ENCODE results near the gene AIRE.
A peak's percentile ranks its signal among the peaks of the same experiment; 100 is the strongest.
"Not testable (repeated sequence)": the region's sequence is repeated elsewhere in the genome, so short reads cannot be mapped to it uniquely, and the experiment has no call there.

Gene AIRE

GRCh38 chr21:44291936-44292811 is 6.5 kb downstream of the AIRE start:
- DNase-seq (ENCODE audit: low read depth): no peak

GRCh38 chr21:44292812-44293195 is 7.1 kb downstream of the AIRE start:
- no peak for DNase-seq (ENCODE audit: low read depth)

- no peak for DNase-seq (ENCODE audit: low read depth)
Observed at GRCh38 chr21:44293551-44294231, 8.0 kb downstream of the AIRE start.

GRCh38 chr21:44294391-44295162 is 8.9 kb downstream of the AIRE start:
- DNase-seq (ENCODE audit: low read depth): no peak

- DNase-seq (ENCODE audit: low read depth): no peak
Observed at GRCh38 chr21:44295163-44295573, 9.5 kb downstream of the AIRE start.

GRCh38 chr21:44295646-44296045 is 10.0 kb downstream of the AIRE start:
- DNase-seq (ENCODE audit: low read depth): no peak

- DNase-seq (ENCODE audit: low read depth): no peak
Observed at GRCh38 chr21:44296103-44296519, 10.4 kb downstream of the AIRE start.

GRCh38 chr21:44296916-44297315 is 11.2 kb downstream of the AIRE start:
- DNase-seq (ENCODE audit: low read depth): no peak

- peak; percentile 22 for DNase-seq (ENCODE audit: low read depth)
Observed at GRCh38 chr21:44297525-44298290, 12.0 kb downstream of the AIRE start.

GRCh38 chr21:44298301-44298700 is 12.6 kb downstream of the AIRE start:
- DNase-seq (ENCODE audit: low read depth): no peak

- DNase-seq (ENCODE audit: low read depth): no peak
Observed at GRCh38 chr21:44299085-44299457, 13.4 kb downstream of the AIRE start.

- DNase-seq (ENCODE audit: low read depth): no peak
Observed at GRCh38 chr21:44299458-44300261, 14.0 kb downstream of the AIRE start, which contains the start of gene PFKL. TSS of gene PFKL (plus strand) at chr21:44300053. CDS start at chr21:44300106, 53 bp downstream.

GRCh38 chr21:44300262-44300959 is 14.7 kb downstream of the AIRE start:
- no peak for DNase-seq (ENCODE audit: low read depth)

- DNase-seq (ENCODE audit: low read depth): no peak
Observed at GRCh38 chr21:44301141-44301540, 15.5 kb downstream of the AIRE start.

GRCh38 chr21:44301961-44302406 is 16.3 kb downstream of the AIRE start:
- DNase-seq (ENCODE audit: low read depth): no peak

- not testable (repeated sequence) for DNase-seq (ENCODE audit: low read depth)
Observed at GRCh38 chr21:44302573-44303401, 17.1 kb downstream of the AIRE start.

GRCh38 chr21:44303490-44303981 is 17.9 kb downstream of the AIRE start:
- no peak for DNase-seq (ENCODE audit: low read depth)

GRCh38 chr21:44304011-44304616 is 18.4 kb downstream of the AIRE start:
- no peak for DNase-seq (ENCODE audit: low read depth)

- DNase-seq (ENCODE audit: low read depth): no peak
Observed at GRCh38 chr21:44304877-44305293, 19.2 kb downstream of the AIRE start.

All from GM04503 (cell line).